Neuronal stem cell (in vitro differentiated cells): ENCODE results near the gene CAV3.

Experiments
- DNase-seq: peaks from one replicate; pipeline ENCODE4 v3.0.0-alpha.2; 2013; ENCODE audit warnings: low spot score
- H2AFZ ChIP-seq: one replicate; pipeline ENCODE4 v1.6.1; 2013; ENCODE audit warnings: mild to moderate bottlenecking, low read length, inconsistent platforms
- H2AK5ac ChIP-seq: 2 replicates; pipeline ENCODE4 v1.6.1; 2013; ENCODE audit warnings: low read depth, mild to moderate bottlenecking, inconsistent platforms, low read length, moderate library complexity, mixed read lengths
- H2BK120ac ChIP-seq: 2 replicates; pipeline ENCODE4 v1.6.1; 2013; ENCODE audit warnings: low read depth, mild to moderate bottlenecking, inconsistent platforms, low read length, moderate library complexity, mixed read lengths
- H2BK12ac ChIP-seq: one replicate; pipeline ENCODE4 v1.6.1; 2013; ENCODE audit warnings: low read length, inconsistent platforms
- H2BK15ac ChIP-seq: 2 replicates; pipeline ENCODE4 v1.6.1; 2013; ENCODE audit warnings: mild to moderate bottlenecking, low read length, inconsistent platforms, mixed read lengths
- H2BK5ac ChIP-seq: one replicate; pipeline ENCODE4 v1.6.1; 2013; ENCODE audit warnings: inconsistent platforms, mild to moderate bottlenecking, low read length, moderate library complexity
- H3K14ac ChIP-seq: one replicate; pipeline ENCODE4 v1.6.1; 2013; ENCODE audit warnings: low read length, inconsistent platforms
- H3K18ac ChIP-seq: 2 replicates; pipeline ENCODE4 v1.6.1; 2013; ENCODE audit warnings: low read length, inconsistent platforms
- H3K23ac ChIP-seq: 2 replicates; pipeline ENCODE4 v1.6.1; 2013; ENCODE audit warnings: low read depth, mild to moderate bottlenecking, mixed read lengths, low read length, inconsistent platforms; ENCODE audit not compliant: poor library complexity
- H3K27ac ChIP-seq: replicated peaks from 3 replicates; pipeline ENCODE4 v1.5.1; 2013; ENCODE audit warnings: low read length, inconsistent platforms
- H3K27me3 ChIP-seq, 3 experiments: 2 replicates each; pipeline ENCODE4 v1.6.1; 2013; ENCODE audit warnings: low read length in 3 of 3, mild to moderate bottlenecking in 2 of 3, inconsistent platforms in 1 of 3, low read depth in 1 of 3, mixed read lengths in 1 of 3, moderate library complexity in 1 of 3; ENCODE audit not compliant: control insufficient read depth in 3 of 3, insufficient read depth in 3 of 3
- H3K36me3 ChIP-seq, 2 donors: replicated peaks in 1 of 2; 2 replicates each; pipeline ENCODE4 v1.6.1; 2013; ENCODE audit warnings: low read length in 2 of 2; ENCODE audit not compliant: control insufficient read depth in 2 of 2, insufficient read depth in 2 of 2
- H3K4ac ChIP-seq: 2 replicates; pipeline ENCODE4 v1.6.1; 2013; ENCODE audit warnings: inconsistent platforms, mild to moderate bottlenecking, low read length, moderate library complexity
- H3K4me1 ChIP-seq, 2 donors: 1 replicate in 1 of 2; 2 replicates in 1 of 2; pipeline ENCODE4 v1.6.1; 2013; ENCODE audit warnings: low read length in 2 of 2, low read depth in 1 of 2; ENCODE audit not compliant: control insufficient read depth in 2 of 2, insufficient read depth in 1 of 2
- H3K4me2 ChIP-seq: one replicate; pipeline ENCODE4 v1.6.1; 2013; ENCODE audit warnings: mild to moderate bottlenecking, low read length, inconsistent platforms; ENCODE audit not compliant: insufficient read depth, poor library complexity, severe bottlenecking
- H3K4me3 ChIP-seq, 2 donors: 2 replicates each; pipeline ENCODE4 v1.5.1; 2013; ENCODE audit warnings: low read length in 2 of 2, mild to moderate bottlenecking in 2 of 2, inconsistent platforms in 1 of 2, moderate library complexity in 1 of 2
- H3K79me1 ChIP-seq: one replicate; pipeline ENCODE4 v1.6.1; 2013; ENCODE audit warnings: low read depth, mild to moderate bottlenecking, inconsistent platforms, low read length, moderate library complexity
- H3K9ac ChIP-seq: one replicate; pipeline ENCODE4 v1.6.1; 2013; ENCODE audit warnings: mild to moderate bottlenecking, low read depth, low read length, inconsistent platforms; ENCODE audit not compliant: poor library complexity
- H3K9me3 ChIP-seq, 2 donors: replicated peaks in 1 of 2; 2 replicates each; pipeline versions ENCODE3 to v1.6.1; 2013; ENCODE audit warnings: low read length in 2 of 2, mild to moderate bottlenecking in 2 of 2, inconsistent platforms in 1 of 2, low read depth in 1 of 2, mixed read lengths in 1 of 2, moderate library complexity in 1 of 2; ENCODE audit not compliant: control insufficient read depth in 2 of 2, insufficient read depth in 1 of 2
- H4K8ac ChIP-seq: one replicate; pipeline ENCODE4 v1.6.1; 2013; ENCODE audit warnings: low read depth, mild to moderate bottlenecking, inconsistent platforms, low read length, moderate library complexity
- H4K91ac ChIP-seq: one replicate; pipeline ENCODE4 v1.6.1; 2013; ENCODE audit warnings: low read length, low read depth, mild to moderate bottlenecking, inconsistent platforms; ENCODE audit not compliant: poor library complexity
- WGBS, 2 donors: extraction: QIAGEN DNeasy Blood & Tissue Kit; methylation state at CpG; one replicate each; pipeline ENCODE4 v1.1.7; 2013; ENCODE audit warnings: missing lambda C conversion rate in 2 of 2, mixed read lengths in 1 of 2; ENCODE audit not compliant: insufficient read length in 2 of 2, insufficient replicate concordance in 1 of 2; ENCODE audit errors: extremely low coverage in 2 of 2; 5-methylcytosine and 5-hydroxymethylcytosine counted together

The CAV3 gene

DNA sequence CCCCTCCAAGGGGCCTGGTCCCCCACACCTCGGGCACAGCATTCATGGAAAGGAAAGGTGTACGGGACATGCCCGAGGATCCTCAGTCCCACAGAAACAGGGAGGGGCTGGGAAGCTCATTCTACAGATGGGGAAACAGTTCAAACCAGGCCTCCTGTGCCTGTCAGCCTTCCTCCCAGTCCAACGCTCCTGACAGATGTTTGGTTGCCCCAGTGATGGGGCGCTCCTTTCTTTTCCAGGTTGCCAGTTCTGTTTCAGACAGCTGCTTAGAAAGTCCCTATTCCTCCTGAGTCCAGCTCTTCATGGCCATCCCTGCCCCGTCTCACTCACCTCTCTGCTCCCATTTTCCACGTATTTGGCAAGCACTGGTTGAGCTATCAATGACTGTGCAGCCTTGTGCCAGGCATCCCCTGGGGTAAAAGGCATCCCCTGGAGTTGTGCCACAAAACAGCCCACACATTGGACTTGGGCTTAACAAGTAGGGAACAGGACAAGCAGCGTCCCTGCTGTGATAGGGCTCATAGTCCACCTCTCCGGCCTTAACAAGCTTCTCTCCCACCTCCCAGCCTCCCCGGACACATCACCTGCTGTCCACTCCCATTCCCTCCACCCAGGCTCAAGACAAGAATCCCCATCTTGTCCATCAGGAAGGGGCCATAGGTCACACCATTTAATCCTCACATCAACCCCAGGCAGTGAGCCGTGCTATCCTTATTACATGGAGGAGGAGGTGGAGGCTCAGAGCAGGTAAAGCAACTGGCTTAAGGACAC, 29.2 kb downstream of the CAV3 start:
- Histone ChIP-seq H2BK120ac (no peak overlapping the region), H3K79me1 (no peaks in the 10 kb centered on the region), H3K9me3 (peaks cover 0 to 8% of the 10 kb centered on the region in 2 donors), H3K4ac (no peak overlapping the region), H3K36me3 (no peaks in the 10 kb centered on the region), H2AK5ac (no peak overlapping the region), H2BK15ac (no peak overlapping the region), H3K23ac (no peak overlapping the region), H3K9ac (no peak overlapping the region), H3K27me3 (peaks cover 0 to 11% (median 3%) of the 10 kb centered on the region in 3 experiments), H2BK5ac (no peak overlapping the region), H2AFZ (no peak overlapping the region), H4K91ac (no peak overlapping the region), H3K14ac (no peak overlapping the region), H3K4me1 (peaks cover 0 to 2% of the 10 kb centered on the region in 2 donors), H3K4me2 (no peak overlapping the region), H4K8ac (no peak overlapping the region), H3K4me3 (no peak overlapping the region), H3K27ac (no peak overlapping the region), H3K18ac (peak overlapping the region; percentile 40), H2BK12ac (no peak overlapping the region)
- no peak for DNase-seq
- no CpG with 5 or more reads among the region's 11 CpGs for WGBS, 2 donors

- Histone ChIP-seq H3K14ac (no peak overlapping the region), H2AK5ac (no peak overlapping the region), H3K4ac (no peak overlapping the region), H3K9ac (no peak overlapping the region), H3K36me3 (no peaks in the 10 kb centered on the region), H2AFZ (no peak overlapping the region), H2BK12ac (no peak overlapping the region), H2BK15ac (no peak overlapping the region), H3K27me3 (peaks cover 0 to 25% (median 10%) of the 10 kb centered on the region in 3 experiments), H4K91ac (no peak overlapping the region), H3K27ac (no peak overlapping the region), H3K18ac (no peak overlapping the region), H4K8ac (no peak overlapping the region), H2BK120ac (no peak overlapping the region), H3K4me1 (peaks cover 0 to 7% of the 10 kb centered on the region in 2 donors), H3K4me3 (no peak overlapping the region), H3K9me3 (peaks cover 0 to 23% of the 10 kb centered on the region in 2 donors), H2BK5ac (no peak overlapping the region), H3K23ac (no peak overlapping the region), H3K4me2 (no peak overlapping the region), H3K79me1 (no peaks in the 10 kb centered on the region)
- no peak for DNase-seq
- no CpG with 5 or more reads among the region's 6 CpGs for WGBS, 2 donors
These were observed 30.9 kb downstream of the CAV3 start for GRCh38 chr3:8764528-8764927.

- no peak overlapping the region for H3K4me3 ChIP-seq
- no peak overlapping the region for H3K18ac ChIP-seq
- no CpG with 5 or more reads among the region's 4 CpGs for WGBS, 2 donors
- H3K4ac ChIP-seq = no peak overlapping the region
- H2AFZ ChIP-seq = no peak overlapping the region
- H3K27me3 ChIP-seq = peaks cover 0 to 25% (median 10%) of the 10 kb centered on the region in 3 experiments
- no peak overlapping the region for H2BK120ac ChIP-seq
- H3K79me1 ChIP-seq = no peaks in the 10 kb centered on the region
- H3K23ac ChIP-seq = no peak overlapping the region
- H3K4me1 ChIP-seq = peaks cover 0 to 7% of the 10 kb centered on the region in 2 donors
- H2BK5ac ChIP-seq = no peak overlapping the region
- H4K8ac ChIP-seq = no peak overlapping the region
- H3K9me3 ChIP-seq = peaks cover 0 to 23% of the 10 kb centered on the region in 2 donors
- H3K36me3 ChIP-seq = no peaks in the 10 kb centered on the region
- no peak overlapping the region for H3K14ac ChIP-seq
- no peak overlapping the region for H4K91ac ChIP-seq
- H2AK5ac ChIP-seq = no peak overlapping the region
- no peak for DNase-seq
- H2BK15ac ChIP-seq = no peak overlapping the region
- no peak overlapping the region for H3K27ac ChIP-seq
- H3K9ac ChIP-seq = no peak overlapping the region
- no peak overlapping the region for H2BK12ac ChIP-seq
- no peak overlapping the region for H3K4me2 ChIP-seq
These were observed 31.9 kb downstream of the CAV3 start for GRCh38 chr3:8765528-8765927.

DNA sequence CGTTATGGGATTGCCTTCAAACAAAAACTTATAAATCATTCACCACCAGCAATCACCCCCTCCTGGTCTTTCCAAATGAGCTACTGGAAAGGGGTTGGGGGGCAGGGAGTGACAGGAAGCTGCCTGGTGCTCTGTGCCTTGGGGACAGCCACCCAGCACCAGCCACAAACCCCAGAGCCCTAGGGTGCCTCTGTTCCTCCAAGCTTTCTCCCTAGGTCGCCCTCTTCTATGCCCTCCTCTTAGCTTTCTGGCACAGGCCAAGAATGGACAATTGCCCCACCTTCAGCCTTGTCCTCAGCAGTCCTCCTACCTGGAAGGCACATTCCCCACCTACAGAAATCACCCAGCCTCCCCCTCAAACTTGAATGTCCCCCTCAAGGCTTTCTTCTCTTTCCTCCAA, 32.5 kb downstream of the CAV3 start:
- Histone ChIP-seq H3K79me1 (no peaks in the 10 kb centered on the region), H3K9me3 (peaks cover 0 to 23% of the 10 kb centered on the region in 2 donors), H3K18ac (no peak overlapping the region), H3K23ac (no peak overlapping the region), H2BK12ac (no peak overlapping the region), H3K27me3 (peaks cover 0 to 25% (median 10%) of the 10 kb centered on the region in 3 experiments), H3K4me3 (no peak overlapping the region), H3K4me1 (peaks cover 2 to 7% of the 10 kb centered on the region in 2 donors), H3K4me2 (no peak overlapping the region), H4K8ac (no peak overlapping the region), H2AK5ac (no peak overlapping the region), H2BK5ac (no peak overlapping the region), H2BK120ac (no peak overlapping the region), H3K4ac (no peak overlapping the region), H3K27ac (no peak overlapping the region), H2AFZ (no peak overlapping the region), H2BK15ac (no peak overlapping the region), H4K91ac (no peak overlapping the region), H3K36me3 (no peaks in the 10 kb centered on the region), H3K14ac (no peak overlapping the region), H3K9ac (no peak overlapping the region)
- no peak for DNase-seq
- whole genome bisulfite sequencing, 2 donors = no CpG with 5 or more reads among the region's 2 CpGs
